Panc1 (cell line): ENCODE results near the gene SLC12A8. TPM values are rescaled to one million over a fixed set of nuclear protein-coding genes. Genes with fewer than 3 reads are reported as not detected.

Experiments used
- ATAC-seq: fragments of 200-7000 bp; cut with Tn5 transposase; 2 replicates; pipeline ENCODE4 v1.9.1; 2020; ENCODE audit warnings: mild to moderate bottlenecking, moderate library complexity
- BruUV-seq: library from RNA; stranded (reverse); fragments of 400-500 nt; replicated peaks from 2 replicates; lab custom pipeline; 2021; lab: Mats Ljungman, UMichigan
- CTCF ChIA-PET: fragments of 300-600 bp; sonication (Branson Sonifier 250); formaldehyde crosslinking; loops from one replicate; lab custom pipeline; 2022; ENCODE audit warnings: antibody characterized with exemption; lab: Charles Lee
- POLR2A ChIA-PET: fragments of 300-600 bp; sonication (Branson Sonifier 250); formaldehyde crosslinking; loops from one replicate; lab custom pipeline; 2022; ENCODE audit warnings: antibody characterized with exemption; lab: Charles Lee
- DNase-seq: peaks from one replicate; pipeline ENCODE4 v3.0.0-alpha.2; 2010; ENCODE audit warnings: low read depth, low spot score
- H3K27ac ChIP-seq: 2 replicates; pipeline ENCODE4 v1.5.1; 2011; ENCODE audit warnings: mild to moderate bottlenecking, low read length, inconsistent platforms
- H3K27me3 ChIP-seq: fragments of 200-500 bp; sonication (Bioruptor generic); 2 replicates; pipeline ENCODE4 v1.6.0; 2014; ENCODE audit warnings: low read length, inconsistent platforms; ENCODE audit not compliant: control insufficient read depth, insufficient read depth
- H3K36me3 ChIP-seq: fragments of 200-500 bp; sonication (Bioruptor generic); 2 replicates; pipeline ENCODE4 v1.5.1; 2014; ENCODE audit warnings: inconsistent platforms, mild to moderate bottlenecking, low read length, moderate library complexity; ENCODE audit not compliant: control insufficient read depth, insufficient read depth
- H3K4me1 ChIP-seq: 2 replicates; pipeline ENCODE4 v1.5.1; 2011; ENCODE audit warnings: inconsistent platforms, mild to moderate bottlenecking, low read length, moderate library complexity; ENCODE audit not compliant: control insufficient read depth, insufficient read depth
- H3K4me3 ChIP-seq, 2 experiments: 2 replicates each; pipeline ENCODE4 v1.5.1; 2011 to 2012; ENCODE audit warnings: low read depth in 2 of 2, low read length in 2 of 2, mild to moderate bottlenecking in 2 of 2, inconsistent platforms in 1 of 2, moderate library complexity in 1 of 2
- H3K9me3 ChIP-seq: fragments of 200-500 bp; sonication (Bioruptor generic); 2 replicates; pipeline ENCODE4 v1.5.1; 2014; ENCODE audit warnings: low read depth, mild to moderate bottlenecking, inconsistent platforms, low read length, moderate library complexity; ENCODE audit not compliant: control insufficient read depth, insufficient read depth
- CTCF ChIP-seq: fragments of 450-650 bp; IDR thresholded peaks from 2 replicates; pipeline ENCODE4 v1.5.1; 2017; ENCODE audit warnings: mild to moderate bottlenecking
- POLR2AphosphoS5 ChIP-seq: IDR thresholded peaks from 2 replicates; pipeline ENCODE4 v1.6.1; 2012; ENCODE audit warnings: mild to moderate bottlenecking, low read depth, low read length, moderate library complexity
- SIN3A ChIP-seq: IDR thresholded peaks from 2 replicates; pipeline ENCODE4 v1.6.1; 2012; ENCODE audit warnings: low read depth, mild to moderate bottlenecking, low read length, moderate library complexity, borderline replicate concordance; ENCODE audit not compliant: insufficient read depth
- TCF7L2 ChIP-seq: IDR thresholded peaks from 2 replicates; pipeline ENCODE4 v1.6.1; 2011; ENCODE audit warnings: mild to moderate bottlenecking, low read depth, low read length, inconsistent platforms
- in situ Hi-C: cut with HindIII; loops from 2 replicates; pipeline ENCODE4 v1.10.0; 2016; ENCODE audit warnings: low sequenced_read_pairs, low pct_unique_long_range_greater_than_20kb
- intact Hi-C: fragments of 100-400 bp; cut with micrococcal nuclease; formaldehyde crosslinking; loops from one replicate; pipeline ENCODE4 v1.10.0; 2022; ENCODE audit not compliant: unreplicated experiment
- total RNA-seq: library from RNA; stranded (reverse); gene quantifications from one replicate; pipeline ENCODE4 v1.2.1, GENCODE V29; 2021; ENCODE audit not compliant: unreplicated experiment
- TF ChIP-seq, protein P1 (sequence below), 2 experiments: IDR thresholded peaks; 2 replicates each; pipeline ENCODE4 v1.6.1; 2011 to 2012; ENCODE audit warnings: low read depth in 2 of 2, control low read depth in 1 of 2, low read length in 1 of 2, mild to moderate bottlenecking in 1 of 2, moderate library complexity in 1 of 2; ENCODE audit not compliant: insufficient read depth in 1 of 2

The SLC12A8 gene
- total RNA-seq, 1 experiment from 2014 or later, result 7.0 TPM

GRCh38 chr3:125239266-125239665 lies 26.7 kb upstream of the SLC12A8 start:
- no TSS peak for BruUV-seq
- no peak overlapping the region for H3K4me3 ChIP-seq
- H3K4me1 ChIP-seq, result no peaks in the 10 kb centered on the region
- CTCF ChIA-PET, result no interaction called here
- in situ Hi-C loops (no loop called here), intact Hi-C loops (no loop called here)
- H3K27me3 ChIP-seq, result no peaks in the 10 kb centered on the region
- no peak overlapping the region for H3K27ac ChIP-seq
- TF ChIP-seq SIN3A, result no peak
- TF ChIP-seq POLR2AphosphoS5, result no peak
- TF ChIP-seq, protein P1, sequence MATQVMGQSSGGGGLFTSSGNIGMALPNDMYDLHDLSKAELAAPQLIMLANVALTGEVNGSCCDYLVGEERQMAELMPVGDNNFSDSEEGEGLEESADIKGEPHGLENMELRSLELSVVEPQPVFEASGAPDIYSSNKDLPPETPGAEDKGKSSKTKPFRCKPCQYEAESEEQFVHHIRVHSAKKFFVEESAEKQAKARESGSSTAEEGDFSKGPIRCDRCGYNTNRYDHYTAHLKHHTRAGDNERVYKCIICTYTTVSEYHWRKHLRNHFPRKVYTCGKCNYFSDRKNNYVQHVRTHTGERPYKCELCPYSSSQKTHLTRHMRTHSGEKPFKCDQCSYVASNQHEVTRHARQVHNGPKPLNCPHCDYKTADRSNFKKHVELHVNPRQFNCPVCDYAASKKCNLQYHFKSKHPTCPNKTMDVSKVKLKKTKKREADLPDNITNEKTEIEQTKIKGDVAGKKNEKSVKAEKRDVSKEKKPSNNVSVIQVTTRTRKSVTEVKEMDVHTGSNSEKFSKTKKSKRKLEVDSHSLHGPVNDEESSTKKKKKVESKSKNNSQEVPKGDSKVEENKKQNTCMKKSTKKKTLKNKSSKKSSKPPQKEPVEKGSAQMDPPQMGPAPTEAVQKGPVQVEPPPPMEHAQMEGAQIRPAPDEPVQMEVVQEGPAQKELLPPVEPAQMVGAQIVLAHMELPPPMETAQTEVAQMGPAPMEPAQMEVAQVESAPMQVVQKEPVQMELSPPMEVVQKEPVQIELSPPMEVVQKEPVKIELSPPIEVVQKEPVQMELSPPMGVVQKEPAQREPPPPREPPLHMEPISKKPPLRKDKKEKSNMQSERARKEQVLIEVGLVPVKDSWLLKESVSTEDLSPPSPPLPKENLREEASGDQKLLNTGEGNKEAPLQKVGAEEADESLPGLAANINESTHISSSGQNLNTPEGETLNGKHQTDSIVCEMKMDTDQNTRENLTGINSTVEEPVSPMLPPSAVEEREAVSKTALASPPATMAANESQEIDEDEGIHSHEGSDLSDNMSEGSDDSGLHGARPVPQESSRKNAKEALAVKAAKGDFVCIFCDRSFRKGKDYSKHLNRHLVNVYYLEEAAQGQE (IDR thresholded peaks at IDR 0.05; ENCODE audit: insufficient read depth in 1 of 2, low read depth in 2 of 2, low read length in 1 of 2), result no peak
- POLR2A ChIA-PET, result no interaction called here
- no peak for DNase-seq
- no peak for ATAC-seq
- no peaks in the 10 kb centered on the region for H3K36me3 ChIP-seq
- H3K9me3 ChIP-seq, result no peaks in the 10 kb centered on the region

DNA sequence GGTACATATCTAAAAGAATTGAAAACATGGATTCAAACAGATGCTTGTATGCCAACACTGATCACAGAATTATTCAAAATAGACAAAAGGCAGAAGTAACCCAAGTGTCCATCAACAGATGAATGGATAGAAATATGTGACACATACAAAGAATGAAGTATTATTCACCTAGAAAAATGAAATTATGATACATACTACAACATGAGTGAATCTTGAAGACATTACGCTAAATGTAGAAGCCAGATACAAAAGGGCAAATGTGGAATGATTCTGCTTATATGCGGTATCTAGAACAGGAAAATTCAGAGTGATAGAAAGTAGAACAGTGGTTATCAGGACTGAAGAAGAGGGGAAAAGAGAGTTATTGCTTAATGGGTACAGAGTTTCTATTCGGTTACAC lies 26.2 kb upstream of the SLC12A8 start:
- BruUV-seq, result no TSS peak
- ChIA-PET CTCF (no interaction called here), POLR2A (no interaction called here)
- intact Hi-C loops, result no loop called here
- Histone ChIP-seq H3K9me3 (no peaks in the 10 kb centered on the region), H3K4me3 (no peak overlapping the region), H3K27me3 (no peaks in the 10 kb centered on the region), H3K36me3 (no peaks in the 10 kb centered on the region), H3K27ac (no peak overlapping the region), H3K4me1 (no peaks in the 10 kb centered on the region)
- ATAC-seq, result no peak
- TF ChIP-seq, protein P1 (IDR thresholded peaks at IDR 0.05; ENCODE audit: insufficient read depth in 1 of 2, low read depth in 2 of 2, low read length in 1 of 2), result no peak
- no peak for TF ChIP-seq SIN3A
- no peak for TF ChIP-seq POLR2AphosphoS5
- no peak for TF ChIP-seq TCF7L2
- TF ChIP-seq CTCF, result no peak
- in situ Hi-C loops, result no loop called here
- DNase-seq, result no peak
